COLO829 (cell line): Measurements from ENCODE around the gene CSNK2A1.
"Not testable (repeated sequence)": the region's sequence is repeated elsewhere in the genome, so short reads cannot be mapped to it uniquely, and the experiment has no call there.

ENCODE experiments used
- DNase-seq: peaks from one replicate; pipeline ENCODE4 v3.0.0; 2012; ENCODE audit warnings: low spot score

The CSNK2A1 gene

GRCh38 chr20:483815-484644 lies 59.6 kb downstream of the CSNK2A1 start:
- DNase-seq = no peak

DNA sequence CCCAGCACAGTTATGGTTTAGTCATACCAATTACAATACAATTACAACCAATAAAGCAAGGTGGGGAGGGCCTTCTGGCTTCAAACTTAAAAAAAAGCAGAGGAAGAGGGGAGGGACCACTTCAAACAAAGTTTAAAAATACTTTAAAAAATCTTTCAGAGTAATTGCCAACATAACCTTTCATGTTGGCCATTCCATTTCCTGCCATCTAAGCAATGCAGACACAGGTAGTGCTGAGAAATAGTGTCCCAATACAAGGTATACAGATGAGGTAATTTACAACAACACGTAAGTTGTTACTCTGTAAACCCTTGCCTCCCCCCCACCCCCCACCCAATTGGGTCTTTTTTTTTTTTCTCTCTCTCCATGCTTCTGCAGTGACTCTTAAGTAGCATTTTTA lies 62.4 kb downstream of the CSNK2A1 start:
- DNase-seq = no peak

- no peak for DNase-seq
These were observed 63.5 kb downstream of the CSNK2A1 start for GRCh38 chr20:480044-480443.

DNA sequence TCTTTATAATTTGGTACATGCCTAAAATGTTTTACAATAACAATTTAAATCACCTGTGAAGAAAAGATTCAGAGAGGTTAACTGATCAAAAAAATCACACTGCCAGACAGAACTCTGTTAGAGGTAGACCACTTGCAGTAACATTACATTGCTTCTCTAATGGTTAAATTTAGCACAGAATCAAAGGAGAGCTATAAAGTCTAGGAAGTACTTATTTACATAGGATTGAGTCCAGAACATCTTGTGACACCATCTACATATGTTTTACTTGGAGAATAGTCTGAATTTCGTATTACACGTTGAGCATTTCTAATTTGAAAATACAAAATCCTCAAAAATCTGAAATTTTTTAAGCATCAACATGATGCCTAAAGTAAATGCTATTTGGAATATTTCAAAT lies 64.1 kb downstream of the CSNK2A1 start:
- DNase-seq = no peak

GRCh38 chr20:478949-479429 lies 64.6 kb downstream of the CSNK2A1 start:
- peak; percentile 79 for DNase-seq

- no peak for DNase-seq
These were observed 65.3 kb downstream of the CSNK2A1 start for GRCh38 chr20:478010-478948.

DNA sequence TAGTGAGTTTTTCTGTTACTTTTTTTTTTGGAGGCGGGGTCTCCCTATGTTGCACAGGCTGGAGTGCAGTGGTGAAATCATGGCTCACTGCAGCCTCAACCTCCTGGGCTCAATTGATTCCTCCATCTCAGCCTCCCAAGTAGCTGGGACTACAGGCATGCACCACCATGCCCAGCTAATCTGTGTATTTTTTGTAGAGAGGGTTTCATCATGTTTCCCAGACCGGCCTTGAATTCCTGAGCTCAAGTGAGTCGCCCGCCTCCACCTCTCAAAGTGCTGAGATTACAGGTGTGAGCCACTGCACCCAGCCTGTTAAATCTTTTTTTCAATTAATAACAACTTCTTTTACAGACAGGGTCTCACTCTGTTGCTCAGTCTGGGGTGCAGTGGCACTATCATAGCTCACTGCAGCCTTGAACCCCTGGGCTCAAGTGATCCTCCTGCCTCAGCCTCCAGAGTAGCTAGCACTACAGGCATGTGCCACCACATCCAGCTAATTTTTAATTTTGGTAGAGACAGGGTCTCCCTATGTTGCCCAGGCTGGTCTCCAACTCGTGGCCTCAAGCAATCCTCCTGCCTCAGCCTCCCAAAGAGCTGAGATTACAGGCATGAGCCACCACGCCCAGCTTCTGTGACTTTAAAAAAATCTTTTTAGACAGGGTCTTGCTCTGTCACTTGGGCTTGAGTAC lies 66.9 kb downstream of the CSNK2A1 start:
- not testable (repeated sequence) for DNase-seq

DNA sequence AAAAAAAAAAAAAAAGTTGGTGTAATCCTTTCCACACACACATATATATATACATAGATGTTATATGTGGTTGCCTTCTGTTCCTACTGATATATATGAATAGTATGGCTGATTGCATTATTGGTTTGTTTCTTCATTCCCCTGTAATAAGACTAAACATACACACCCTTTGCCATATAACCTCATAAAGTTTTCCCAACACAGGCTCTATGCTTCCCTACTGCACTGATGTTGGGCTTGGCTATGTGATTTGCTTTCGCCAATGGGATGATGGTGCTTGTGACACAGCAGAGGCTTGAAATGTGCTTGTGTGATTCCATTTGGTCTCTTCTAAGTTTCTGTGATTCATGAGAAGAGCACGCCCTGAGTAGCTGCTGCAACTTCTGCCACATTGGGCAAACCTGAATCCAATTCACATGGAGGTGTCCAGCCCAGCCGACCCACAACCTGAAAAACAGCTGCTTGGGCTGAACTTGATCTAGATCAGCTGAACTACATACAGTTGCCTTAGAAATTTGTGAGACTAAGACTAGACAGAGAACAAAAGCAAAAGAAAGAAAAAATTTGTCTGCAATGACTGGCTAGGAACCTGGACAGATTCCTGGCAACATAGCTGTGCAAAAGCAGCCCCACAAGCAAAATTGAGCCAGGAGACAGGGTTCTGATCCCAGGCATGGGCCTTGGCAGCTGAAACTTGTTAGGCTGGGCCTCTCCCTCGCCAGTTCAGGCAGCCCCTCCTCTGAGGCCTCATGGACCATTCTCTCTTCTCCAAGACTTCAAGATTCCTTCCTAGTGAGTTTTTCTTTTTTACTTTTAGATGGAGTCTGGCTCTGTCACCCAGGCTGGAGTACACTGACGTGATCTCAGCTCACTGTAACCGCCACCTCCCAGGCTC lies 67.9 kb downstream of the CSNK2A1 start:
- no peak for DNase-seq

DNA sequence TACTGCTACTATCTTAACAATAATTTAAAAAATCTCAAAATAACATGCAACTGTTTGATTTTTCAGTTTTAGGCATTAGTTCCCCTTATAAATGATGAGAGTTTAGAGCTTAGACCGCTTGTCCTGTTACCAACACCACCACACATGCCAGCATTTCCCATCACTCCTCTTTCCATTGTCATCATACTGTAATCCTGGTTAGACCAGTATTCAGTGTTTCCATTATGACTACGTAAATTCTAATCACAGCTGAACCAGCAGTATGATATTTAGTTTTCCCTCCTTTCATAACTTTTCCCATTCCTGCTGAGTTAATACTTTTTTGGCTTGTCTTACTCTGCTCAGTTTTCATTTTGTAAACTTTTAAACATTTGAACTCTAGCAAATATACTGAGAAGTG lies 69.0 kb downstream of the CSNK2A1 start:
- DNase-seq = no peak

- DNase-seq = no peak
These were observed 70.7 kb downstream of the CSNK2A1 start for GRCh38 chr20:472889-473292.

DNA sequence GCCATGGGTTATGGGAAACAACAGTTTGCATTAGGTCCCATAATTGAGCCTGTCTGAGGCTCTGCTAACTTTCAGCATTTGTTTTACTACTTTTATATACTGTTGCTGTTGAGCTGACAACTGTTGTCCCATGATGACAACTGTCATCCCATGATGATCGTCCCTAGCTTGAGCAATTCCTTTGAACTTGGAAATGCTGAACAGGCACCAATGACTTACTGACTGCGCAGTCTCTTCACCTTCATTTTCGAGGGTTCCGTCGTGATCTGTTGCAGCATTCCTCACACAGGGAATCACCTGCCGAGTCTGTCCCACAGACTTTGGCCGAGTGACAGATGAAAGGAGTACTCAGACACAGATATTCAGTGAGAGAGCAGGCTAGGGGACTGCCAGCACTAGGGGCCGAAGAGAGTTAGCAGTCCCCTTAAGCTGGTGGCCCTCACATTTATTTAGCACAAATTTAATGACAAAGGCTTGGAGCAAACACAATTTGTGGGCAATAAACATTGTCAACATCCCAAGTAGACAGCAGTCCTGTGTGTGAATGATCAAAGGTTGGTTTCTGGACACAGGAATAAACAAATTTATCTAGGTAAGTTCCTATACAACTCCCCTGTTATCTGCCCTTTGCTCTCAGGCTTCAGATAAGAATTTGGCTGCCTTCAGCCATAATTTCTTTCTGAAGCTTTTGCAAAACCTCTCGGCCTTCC lies 71.3 kb downstream of the CSNK2A1 start:
- DNase-seq = no peak

DNA sequence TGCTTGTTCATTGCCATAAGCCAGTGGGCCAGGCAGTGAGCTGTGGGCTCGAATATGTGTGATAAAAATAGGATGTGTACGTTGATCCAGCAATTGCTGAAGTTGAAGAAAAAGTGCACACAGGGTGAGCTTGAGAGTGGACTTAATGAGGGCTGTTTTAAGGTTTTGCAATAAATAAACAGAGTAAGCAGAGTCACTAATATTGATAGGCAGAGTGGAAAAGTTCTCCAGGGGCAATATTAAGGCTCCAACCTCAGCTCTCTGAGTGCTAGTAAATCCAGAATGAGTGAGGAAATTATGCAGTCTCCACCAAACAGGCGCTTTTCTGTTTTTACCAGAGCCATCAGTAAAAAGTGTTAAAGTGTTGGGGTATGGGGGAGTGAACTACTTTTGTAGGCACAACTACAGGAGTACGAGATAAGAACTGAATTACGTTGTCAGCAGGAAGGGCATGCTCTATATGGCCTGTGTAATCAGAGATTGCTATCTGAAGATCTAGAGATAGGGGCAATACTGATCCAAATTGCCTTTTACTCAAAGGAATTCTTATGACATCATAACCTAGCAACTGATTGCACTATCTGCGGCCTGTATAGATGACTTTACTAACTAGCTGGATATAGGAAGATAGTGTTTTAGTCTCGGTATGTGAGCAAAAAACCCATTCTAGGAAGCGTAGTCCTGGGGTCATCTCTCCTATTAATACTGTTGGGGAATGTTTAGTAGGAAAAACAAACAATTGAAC lies 73.7 kb downstream of the CSNK2A1 start:
- DNase-seq = no peak

GRCh38 chr20:467755-468154 lies 75.8 kb downstream of the CSNK2A1 start:
- no peak for DNase-seq

- peak; percentile 87 for DNase-seq
These were observed 81.2 kb downstream of the CSNK2A1 start, which contains the start of gene TBC1D20 for GRCh38 chr20:462199-462991. TSS of gene TBC1D20 (minus strand) at chr20:462533. CDS start at chr20:462405, 128 bp downstream.

- DNase-seq = peak; percentile 32
These were observed 82.1 kb downstream of the CSNK2A1 start for GRCh38 chr20:461254-462198.

DNA sequence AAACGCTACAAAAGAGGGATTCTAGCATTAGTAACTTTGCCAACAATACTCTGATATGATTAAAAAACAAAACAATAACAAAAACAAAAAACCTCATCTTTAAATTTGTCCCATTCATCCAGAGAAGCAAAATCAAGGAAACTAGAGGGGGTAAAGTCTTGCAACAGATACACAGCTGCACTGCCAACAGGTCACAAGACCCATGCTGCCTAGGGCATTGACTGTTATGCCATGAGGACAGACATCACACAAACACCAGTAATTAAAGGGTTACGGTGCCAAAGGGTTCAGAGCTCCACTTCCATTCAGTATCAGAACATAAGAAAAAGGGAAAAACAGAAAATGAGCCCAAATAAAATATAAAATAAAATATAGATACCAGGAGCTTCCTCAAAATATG lies 82.9 kb downstream of the CSNK2A1 start:
- DNase-seq = peak; percentile 80

DNA sequence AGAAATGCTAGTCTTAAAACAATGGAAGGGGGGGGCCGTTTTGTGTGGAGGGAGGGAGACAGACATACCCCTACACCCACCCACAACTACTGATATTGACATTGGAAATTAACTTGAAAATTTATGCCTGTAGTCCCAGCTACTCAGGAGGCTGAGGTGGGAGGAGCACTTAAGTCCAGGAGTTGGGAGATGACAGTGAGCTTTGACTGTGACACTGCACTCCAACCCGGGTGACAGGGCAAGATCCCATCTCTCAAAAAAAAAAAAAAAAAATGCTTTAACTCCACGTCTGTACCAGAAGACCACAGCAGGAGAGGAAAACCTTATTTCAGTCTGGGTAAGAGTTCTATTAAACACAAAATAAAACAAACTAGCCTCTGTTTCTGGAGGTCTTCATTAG lies 83.4 kb downstream of the CSNK2A1 start:
- DNase-seq = no peak

DNA sequence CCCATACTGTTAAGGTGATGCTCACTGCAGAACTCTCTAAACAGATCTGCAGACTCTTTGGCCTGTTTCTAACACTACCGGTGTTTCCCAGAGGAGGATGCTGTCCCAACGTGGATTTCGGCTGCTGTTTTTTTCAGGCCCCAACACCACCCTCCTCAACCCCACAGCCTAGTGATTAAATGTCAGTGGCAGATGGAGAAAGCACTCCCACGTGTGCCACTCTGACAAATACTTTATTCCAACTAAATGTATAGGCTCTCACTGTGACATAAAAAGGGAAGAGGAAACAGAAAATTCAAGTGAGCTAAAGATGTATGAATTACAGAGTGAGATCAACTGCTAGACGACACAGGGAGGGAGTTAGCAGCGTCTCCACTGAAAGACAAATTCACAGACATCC lies 84.8 kb downstream of the CSNK2A1 start:
- no peak for DNase-seq
